ENCODE results near the gene FETUB. TPM values are rescaled to one million over a fixed set of nuclear protein-coding genes. Genes with fewer than 3 reads are reported as not detected.

The FETUB gene, protein sequence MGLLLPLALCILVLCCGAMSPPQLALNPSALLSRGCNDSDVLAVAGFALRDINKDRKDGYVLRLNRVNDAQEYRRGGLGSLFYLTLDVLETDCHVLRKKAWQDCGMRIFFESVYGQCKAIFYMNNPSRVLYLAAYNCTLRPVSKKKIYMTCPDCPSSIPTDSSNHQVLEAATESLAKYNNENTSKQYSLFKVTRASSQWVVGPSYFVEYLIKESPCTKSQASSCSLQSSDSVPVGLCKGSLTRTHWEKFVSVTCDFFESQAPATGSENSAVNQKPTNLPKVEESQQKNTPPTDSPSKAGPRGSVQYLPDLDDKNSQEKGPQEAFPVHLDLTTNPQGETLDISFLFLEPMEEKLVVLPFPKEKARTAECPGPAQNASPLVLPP
- polyA plus RNA-seq = not detected
- long read RNA-seq, donor 1 = 0 reads
- long read RNA-seq, donor 2 = 0 reads
- long read RNA-seq, donor 3 = 0 reads
- long read RNA-seq, donor 4 = 0 reads
- long read RNA-seq, donor 5 = 0 reads
- long read RNA-seq, donor 6 = 0 reads
- long read RNA-seq, donor 7 = 0 reads
- long read RNA-seq, donor 8 = 0 reads
- long read RNA-seq, donor 9 = 0 reads
- long read RNA-seq, donor 10 = 0 reads

DNA sequence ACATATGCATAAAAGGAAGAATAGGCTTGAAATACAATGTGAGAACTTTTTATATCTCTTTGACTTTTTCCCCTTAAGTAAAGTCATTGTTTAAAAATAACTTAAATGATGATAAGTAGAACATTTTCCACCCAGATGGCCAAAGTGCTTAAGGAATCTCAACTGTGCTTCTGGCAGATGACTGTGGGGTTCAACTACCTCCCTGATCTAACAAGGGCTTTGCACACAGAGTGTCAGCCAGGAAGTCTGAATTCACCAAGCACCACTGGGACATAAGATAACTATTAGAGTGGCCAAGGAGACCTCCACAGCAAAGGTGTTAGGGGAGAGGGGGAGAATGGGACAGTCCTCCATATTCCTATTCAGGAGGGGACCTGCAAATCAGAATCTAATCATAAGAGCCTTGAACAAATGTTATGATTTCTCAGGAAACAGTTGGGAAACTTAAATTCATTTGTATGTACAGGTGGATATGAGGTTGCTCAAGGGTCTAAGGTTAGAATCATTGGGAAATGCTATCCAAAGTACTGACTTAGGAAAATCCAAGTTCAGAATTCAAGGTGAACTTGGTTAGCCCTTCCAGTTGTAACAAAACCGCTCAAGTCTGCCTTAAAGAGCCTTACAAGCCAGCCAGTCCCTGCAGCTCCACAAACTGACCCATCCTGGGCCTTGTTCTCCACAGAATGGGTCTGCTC lies at the start of gene FETUB:
TSS of gene FETUB (plus strand) at position 622 of the 695 bp plus-strand sequence. CDS start at position 684, 62 bp downstream.
- Histone ChIP-seq H3K4me3 (ENCODE audit: low read depth in 1 of 3, low read length in 3 of 3) (no peak within 1 kb of the TSS), H3K4me1 (ENCODE audit: control insufficient read depth in 3 of 3, insufficient read depth in 2 of 3, low read depth in 1 of 3, low read length in 2 of 3) (peaks cover 0 to 6% (median 2%) of the 10 kb centered on the region in 3 donors), H3K27ac (ENCODE audit: low read depth in 1 of 3, low read length in 2 of 3) (no peak within 1 kb of the TSS), H3K9me3 (ENCODE audit: control insufficient read depth in 2 of 2, insufficient read depth in 1 of 2, low read depth in 1 of 2, low read length in 1 of 2) (no peaks in the 10 kb centered on the region), H3K27me3 (ENCODE audit: control insufficient read depth in 3 of 3, insufficient read depth in 3 of 3, low read length in 3 of 3) (no peaks in the 10 kb centered on the region), H3K36me3 (ENCODE audit: control insufficient read depth in 3 of 3, insufficient read depth in 2 of 3, low read depth in 1 of 3, low read length in 3 of 3) (no peaks in the 10 kb centered on the region)
- DNase-seq (no peak), FAIRE-seq (no peak)
- WGBS, 3 donors = 71 to 94% (median 73%) methylated on average over 1 of the region's 1 CpG

DNA sequence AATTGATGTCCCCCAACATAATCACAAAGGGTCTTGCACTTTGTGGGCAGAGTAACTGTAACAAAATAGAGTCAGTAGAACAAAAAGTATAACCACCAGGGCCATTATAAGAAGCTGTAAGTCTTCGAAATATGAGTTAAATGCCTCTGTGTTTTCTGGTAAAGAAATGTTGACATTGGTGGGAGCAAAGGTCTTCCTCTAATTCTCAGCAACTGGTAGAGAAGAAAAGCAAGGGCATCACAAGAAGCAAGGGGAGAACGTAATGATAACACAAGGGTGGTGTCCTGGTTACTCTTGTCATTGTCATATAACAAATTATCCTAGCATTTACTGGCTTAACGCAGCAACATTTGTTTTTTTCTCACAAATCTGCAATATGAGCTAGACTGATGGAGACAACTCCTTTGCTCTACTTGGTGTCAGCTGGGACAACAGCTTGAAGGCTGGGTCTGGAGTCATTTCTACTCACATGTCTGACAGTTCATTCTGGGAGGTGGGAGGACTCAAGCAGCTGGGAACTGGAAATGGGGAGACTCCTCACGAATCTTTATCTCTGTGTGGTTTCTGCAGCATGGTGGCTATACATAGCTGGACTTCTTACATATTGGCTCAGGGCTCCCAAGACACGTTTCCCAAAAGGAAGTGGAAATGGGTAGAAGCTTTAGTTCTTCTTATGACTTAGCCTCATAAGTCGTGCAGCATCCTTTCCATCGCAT lies 49.5 kb upstream of the FETUB start:
- H3K27ac ChIP-seq (ENCODE audit: low read depth in 1 of 3, low read length in 2 of 3) = peak overlapping the region in 2 of 3 donors; percentile 80 to 84

DNA sequence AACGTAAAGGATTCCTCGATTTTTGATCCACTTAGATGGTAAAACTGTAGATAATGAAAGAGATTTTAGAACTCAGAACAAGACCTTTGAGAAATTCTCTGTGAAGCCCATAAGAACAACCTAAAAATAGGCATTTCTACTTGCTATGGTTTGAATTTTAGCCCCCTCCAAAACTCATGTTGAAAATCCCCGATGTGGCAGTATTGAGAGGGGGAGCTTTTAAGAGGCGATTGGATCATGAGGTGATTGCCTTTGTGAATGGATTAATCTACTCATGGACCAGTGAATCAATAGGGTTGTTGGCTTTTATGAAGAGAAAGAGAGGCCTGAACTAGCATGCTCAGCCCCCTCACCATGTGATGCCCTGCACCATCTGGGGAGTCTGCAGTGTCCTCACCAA lies 47.5 kb upstream of the FETUB start:
- WGBS, 3 donors = 92 to 97% (median 92%) methylated on average over 4 of the region's 4 CpGs
- H3K27me3 ChIP-seq (ENCODE audit: control insufficient read depth in 3 of 3, insufficient read depth in 3 of 3, low read length in 3 of 3) = no peaks in the 10 kb centered on the region

More for the DNA sequence above, 49.5 kb upstream of the FETUB start:
- DNase-seq (peak in 1 of 2 donors; percentile 65), FAIRE-seq (no peak)
- Histone ChIP-seq H3K4me1 (ENCODE audit: control insufficient read depth in 3 of 3, insufficient read depth in 2 of 3, low read depth in 1 of 3, low read length in 2 of 3) (peaks cover 8 to 41% (median 11%) of the 10 kb centered on the region in 3 donors), H3K4me3 (ENCODE audit: low read depth in 1 of 3, low read length in 3 of 3) (no peak overlapping the region), H3K9me3 (ENCODE audit: control insufficient read depth in 2 of 2, insufficient read depth in 1 of 2, low read depth in 1 of 2, low read length in 1 of 2) (no peaks in the 10 kb centered on the region), H3K27me3 (ENCODE audit: control insufficient read depth in 3 of 3, insufficient read depth in 3 of 3, low read length in 3 of 3) (no peaks in the 10 kb centered on the region), H3K36me3 (ENCODE audit: control insufficient read depth in 3 of 3, insufficient read depth in 2 of 3, low read depth in 1 of 3, low read length in 3 of 3) (peaks cover 0 to 3% (median 0%) of the 10 kb centered on the region in 3 donors)
- 72 to 75% (median 73%) methylated on average over 7 of the region's 7 CpGs for WGBS, 3 donors

DNA sequence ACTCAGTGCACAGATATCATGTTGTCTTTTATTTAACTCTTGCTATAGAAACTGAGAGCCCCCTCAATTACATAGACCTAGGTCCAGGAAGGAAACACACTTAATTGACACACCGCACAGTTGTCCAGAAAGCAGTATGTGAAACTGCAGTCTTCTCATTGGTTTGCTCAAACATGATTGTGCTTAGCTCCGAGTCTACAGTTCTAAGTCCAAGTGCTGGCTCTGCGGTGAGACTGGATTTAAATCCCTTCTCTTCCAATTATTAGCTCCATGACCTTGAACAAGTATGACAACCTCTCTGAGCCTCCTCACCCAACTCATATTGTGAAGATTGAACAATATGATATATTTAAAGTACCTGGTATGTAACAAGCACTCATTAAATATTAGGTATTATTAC lies 46.3 kb upstream of the FETUB start:
- DNase-seq = peak; percentile 78 to 88
- 24 to 64% (median 48%) methylated on average over 3 of the region's 3 CpGs for WGBS, 3 donors

More for the DNA sequence above, 47.5 kb upstream of the FETUB start:
- no peaks in the 10 kb centered on the region for H3K9me3 ChIP-seq (ENCODE audit: control insufficient read depth in 2 of 2, insufficient read depth in 1 of 2, low read depth in 1 of 2, low read length in 1 of 2)
- no peak for FAIRE-seq
- DNase-seq = no peak
- no peaks in the 10 kb centered on the region for H3K36me3 ChIP-seq (ENCODE audit: control insufficient read depth in 3 of 3, insufficient read depth in 2 of 3, low read depth in 1 of 3, low read length in 3 of 3)
- H3K4me1 ChIP-seq (ENCODE audit: control insufficient read depth in 3 of 3, insufficient read depth in 2 of 3, low read depth in 1 of 3, low read length in 2 of 3) = peaks cover 8 to 41% (median 11%) of the 10 kb centered on the region in 3 donors
- no peak overlapping the region for H3K4me3 ChIP-seq (ENCODE audit: low read depth in 1 of 3, low read length in 3 of 3)
- H3K27ac ChIP-seq (ENCODE audit: low read depth in 1 of 3, low read length in 2 of 3) = no peak overlapping the region

DNA sequence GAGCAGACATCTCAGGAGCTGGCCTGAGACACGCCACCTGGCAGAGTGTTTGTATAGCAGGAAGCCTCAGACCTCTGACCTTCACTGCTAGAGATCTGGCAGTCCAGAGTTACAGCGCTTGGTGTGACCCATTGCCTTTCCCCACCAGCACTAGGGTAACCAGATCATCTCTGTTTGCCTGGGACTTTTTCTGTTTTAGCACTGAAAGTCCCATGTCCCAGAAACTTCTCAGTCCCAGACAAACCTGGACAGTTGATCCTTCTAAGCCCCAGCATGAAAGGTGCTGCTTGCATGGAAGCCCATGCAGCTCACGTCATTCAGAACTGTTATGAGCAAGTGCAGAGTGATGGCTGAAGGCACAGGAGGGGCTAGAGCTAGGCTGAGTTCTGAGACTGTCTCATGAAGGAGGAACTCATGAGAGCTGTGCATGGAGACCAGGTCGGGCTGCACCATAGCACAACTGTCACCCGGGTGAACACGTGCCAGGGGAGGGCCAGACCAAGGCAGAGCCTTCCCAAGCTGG lies 45.5 kb upstream of the FETUB start:
- Histone ChIP-seq H3K27ac (ENCODE audit: low read depth in 1 of 3, low read length in 2 of 3) (peak overlapping the region in 2 of 3 donors; percentile 44 to 83), H3K4me1 (ENCODE audit: control insufficient read depth in 3 of 3, insufficient read depth in 2 of 3, low read depth in 1 of 3, low read length in 2 of 3) (peaks cover 11 to 47% (median 13%) of the 10 kb centered on the region in 3 donors), H3K27me3 (ENCODE audit: control insufficient read depth in 3 of 3, insufficient read depth in 3 of 3, low read length in 3 of 3) (no peaks in the 10 kb centered on the region), H3K4me3 (ENCODE audit: low read depth in 1 of 3, low read length in 3 of 3) (no peak overlapping the region), H3K9me3 (ENCODE audit: control insufficient read depth in 2 of 2, insufficient read depth in 1 of 2, low read depth in 1 of 2, low read length in 1 of 2) (no peaks in the 10 kb centered on the region), H3K36me3 (ENCODE audit: control insufficient read depth in 3 of 3, insufficient read depth in 2 of 3, low read depth in 1 of 3, low read length in 3 of 3) (no peaks in the 10 kb centered on the region)
- DNase-seq (peak in 1 of 2 donors; percentile 26), FAIRE-seq (no peak)
- 72 to 75% (median 74%) methylated on average over 6 of the region's 6 CpGs for WGBS, 3 donors

More for the DNA sequence above, 46.3 kb upstream of the FETUB start:
- Histone ChIP-seq H3K4me3 (ENCODE audit: low read depth in 1 of 3, low read length in 3 of 3) (no peak overlapping the region), H3K27me3 (ENCODE audit: control insufficient read depth in 3 of 3, insufficient read depth in 3 of 3, low read length in 3 of 3) (no peaks in the 10 kb centered on the region), H3K27ac (ENCODE audit: low read depth in 1 of 3, low read length in 2 of 3) (peak overlapping the region in 2 of 3 donors; percentile 34 to 83), H3K4me1 (ENCODE audit: control insufficient read depth in 3 of 3, insufficient read depth in 2 of 3, low read depth in 1 of 3, low read length in 2 of 3) (peaks cover 8 to 47% (median 11%) of the 10 kb centered on the region in 3 donors), H3K36me3 (ENCODE audit: control insufficient read depth in 3 of 3, insufficient read depth in 2 of 3, low read depth in 1 of 3, low read length in 3 of 3) (no peaks in the 10 kb centered on the region), H3K9me3 (ENCODE audit: control insufficient read depth in 2 of 2, insufficient read depth in 1 of 2, low read depth in 1 of 2, low read length in 1 of 2) (no peaks in the 10 kb centered on the region)
- no peak for FAIRE-seq

DNA sequence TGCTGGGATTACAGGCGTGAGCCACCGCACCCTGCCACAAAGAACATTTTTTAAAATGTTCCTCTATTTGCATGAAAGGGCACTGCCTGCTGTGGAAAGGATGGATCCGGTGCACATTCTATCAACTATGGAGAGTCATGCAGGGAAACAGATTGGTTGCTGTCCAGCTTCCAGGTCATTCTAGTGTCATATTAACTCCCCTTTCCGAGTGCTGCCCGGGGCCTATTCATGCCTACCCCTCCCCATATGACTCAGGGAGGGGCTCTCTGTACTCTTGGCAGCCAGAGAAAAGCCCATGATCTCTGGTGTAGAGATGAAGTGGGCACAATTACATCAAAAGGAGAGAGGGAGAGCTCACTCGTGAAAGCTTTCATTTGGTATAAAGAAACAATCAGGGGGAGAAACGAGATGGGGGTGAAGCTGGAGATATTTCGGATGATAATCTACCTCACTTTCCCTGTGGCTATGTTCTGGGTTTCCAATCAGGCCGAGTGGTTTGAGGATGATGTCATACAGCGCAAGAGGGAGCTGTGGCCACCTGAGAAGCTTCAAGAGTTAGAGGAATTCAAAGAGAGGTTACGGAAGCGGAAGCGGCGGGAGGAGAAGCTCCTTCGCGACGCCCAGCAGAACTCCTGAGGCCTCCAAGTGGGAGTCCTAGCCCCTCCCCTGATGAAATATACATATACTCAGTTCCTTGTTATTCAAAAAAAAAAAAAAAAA lies 43.5 kb upstream of the FETUB start:
- H3K9me3 ChIP-seq (ENCODE audit: control insufficient read depth in 2 of 2, insufficient read depth in 1 of 2, low read depth in 1 of 2, low read length in 1 of 2) = no peaks in the 10 kb centered on the region
- H3K27me3 ChIP-seq (ENCODE audit: control insufficient read depth in 3 of 3, insufficient read depth in 3 of 3, low read length in 3 of 3) = no peaks in the 10 kb centered on the region
- no peak for FAIRE-seq
- no peaks in the 10 kb centered on the region for H3K36me3 ChIP-seq (ENCODE audit: control insufficient read depth in 3 of 3, insufficient read depth in 2 of 3, low read depth in 1 of 3, low read length in 3 of 3)
- H3K4me1 ChIP-seq (ENCODE audit: control insufficient read depth in 3 of 3, insufficient read depth in 2 of 3, low read depth in 1 of 3, low read length in 2 of 3) = peaks cover 7 to 42% (median 7%) of the 10 kb centered on the region in 3 donors
- H3K4me3 ChIP-seq (ENCODE audit: low read depth in 1 of 3, low read length in 3 of 3) = no peak overlapping the region
- no peak for DNase-seq
- WGBS, 3 donors = 71 to 86% (median 81%) methylated on average over 17 of the region's 17 CpGs
- no peak overlapping the region for H3K27ac ChIP-seq (ENCODE audit: low read depth in 1 of 3, low read length in 2 of 3)

DNA sequence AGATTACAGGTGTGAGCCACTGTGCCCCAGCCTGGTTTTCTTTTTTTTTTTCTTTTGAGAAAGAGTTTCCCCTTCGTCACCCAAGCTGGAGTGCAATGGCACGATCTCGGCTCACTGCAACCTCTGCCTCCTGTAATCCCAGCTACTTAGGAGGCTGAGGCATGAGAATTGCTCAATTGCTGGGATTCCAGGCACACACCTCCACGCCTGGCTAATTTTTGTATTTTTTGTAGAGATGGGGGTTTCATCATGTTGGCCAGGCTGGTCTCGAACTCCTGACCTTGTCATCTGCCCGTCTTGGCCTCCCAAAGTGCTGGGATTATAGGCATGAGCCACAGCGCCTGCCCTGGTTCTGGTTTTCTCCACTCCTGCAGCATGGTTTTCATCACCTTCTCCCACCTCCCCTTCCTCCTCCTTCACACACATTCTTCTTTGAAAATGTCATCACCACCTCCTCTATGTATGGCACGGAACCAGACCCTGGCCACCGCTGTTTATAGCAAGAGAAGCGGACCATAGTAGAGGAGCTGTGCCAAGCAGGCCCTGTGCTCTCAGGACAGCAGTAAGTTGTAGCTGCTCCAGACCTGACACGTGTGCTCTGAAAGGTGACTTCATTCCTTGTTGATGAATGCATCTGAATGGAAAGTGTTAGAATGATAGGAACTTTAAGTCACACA lies 42.0 kb upstream of the FETUB start:
- FAIRE-seq (no peak), DNase-seq (no peak)
- no peaks in the 10 kb centered on the region for H3K27me3 ChIP-seq (ENCODE audit: control insufficient read depth in 3 of 3, insufficient read depth in 3 of 3, low read length in 3 of 3)
- peak overlapping the region in 2 of 3 donors; percentile 24 to 90 for H3K27ac ChIP-seq (ENCODE audit: low read depth in 1 of 3, low read length in 2 of 3)
- H3K36me3 ChIP-seq (ENCODE audit: control insufficient read depth in 3 of 3, insufficient read depth in 2 of 3, low read depth in 1 of 3, low read length in 3 of 3) = no peaks in the 10 kb centered on the region
- H3K9me3 ChIP-seq (ENCODE audit: control insufficient read depth in 2 of 2, insufficient read depth in 1 of 2, low read depth in 1 of 2, low read length in 1 of 2) = no peaks in the 10 kb centered on the region
- 86 to 87% (median 87%) methylated on average over 11 of the region's 11 CpGs for WGBS, 3 donors
- H3K4me1 ChIP-seq (ENCODE audit: control insufficient read depth in 3 of 3, insufficient read depth in 2 of 3, low read depth in 1 of 3, low read length in 2 of 3) = peaks cover 7 to 47% (median 7%) of the 10 kb centered on the region in 3 donors
- no peak overlapping the region for H3K4me3 ChIP-seq (ENCODE audit: low read depth in 1 of 3, low read length in 3 of 3)
